Pons (tissue), 1 donor: ENCODE data around the gene CCR2.
A peak's percentile ranks its signal among the peaks of the same experiment; 100 is the strongest.
"Not testable (repeated sequence)": the region's sequence is repeated elsewhere in the genome, so short reads cannot be mapped to it uniquely, and the experiment has no call there.

Source experiments
- DNase-seq: peaks from one replicate; pipeline ENCODE4 v3.0.0-alpha.2; 2016; ENCODE audit warnings: low spot score

The CCR2 gene

GRCh38 chr3:46402902-46403301 lies 49.0 kb downstream of the CCR2 start:
- DNase-seq = not testable (repeated sequence)

GRCh38 chr3:46405301-46406019 lies 51.5 kb downstream of the CCR2 start:
- peak; percentile 76 for DNase-seq

GRCh38 chr3:46406443-46406787 lies 52.5 kb downstream of the CCR2 start:
- DNase-seq = peak; percentile 26

- DNase-seq = peak; percentile 75
Observed at GRCh38 chr3:46406788-46407611, 53.1 kb downstream of the CCR2 start, which contains the start of the genes CCR5AS and CCRL2. CCR5AS (minus strand) TSS chr3:46407066. CCRL2 (plus strand) TSS chr3:46407259; CDS start chr3:46408080, 821 bp downstream.

- DNase-seq = no peak
Observed at GRCh38 chr3:46407970-46408369, 54.1 kb downstream of the CCR2 start.

- no peak for DNase-seq
Observed at GRCh38 chr3:46408853-46409252, 54.9 kb downstream of the CCR2 start.

GRCh38 chr3:46409739-46410489 lies 56.0 kb downstream of the CCR2 start:
- no peak for DNase-seq
